Measurements from ENCODE around the gene UBE2F.
"Not testable (repeated sequence)": the region's sequence is repeated elsewhere in the genome, so short reads cannot be mapped to it uniquely, and the experiment has no call there.

Gene UBE2F

DNA sequence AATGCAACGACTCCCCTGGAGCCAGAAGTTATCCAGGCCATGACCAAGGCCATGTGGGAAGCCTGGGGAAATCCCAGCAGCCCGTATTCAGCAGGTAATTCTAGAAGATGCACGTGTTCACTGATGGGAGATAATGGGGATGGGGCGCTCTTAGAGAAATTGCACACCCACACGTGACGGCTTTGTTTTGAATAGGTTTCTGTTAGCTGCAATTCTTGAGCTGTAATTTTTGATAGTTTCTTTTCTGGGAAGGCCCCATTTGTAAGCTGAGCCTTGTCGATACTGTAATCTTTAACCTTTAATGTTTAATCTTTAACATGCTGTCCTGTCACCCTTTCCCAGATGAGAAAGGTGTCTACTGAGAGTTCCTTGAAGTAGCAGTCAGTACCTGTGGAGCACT, 97.6 kb downstream of the UBE2F start:
- ATAC-seq (ENCODE audit: low read depth): no peak
- DNase-seq (ENCODE audit: low spot score): no peak

GRCh38 chr2:238065071-238065846, 98.4 kb downstream of the UBE2F start:
- Histone ChIP-seq H3K36me3 (ENCODE audit: low read depth) (peaks cover 54% of the 10 kb centered on the region), H3K27me3 (ENCODE audit: insufficient read depth, poor library complexity, severe bottlenecking) (no peaks in the 10 kb centered on the region), H3K4me1 (ENCODE audit: insufficient read depth, poor library complexity, severe bottlenecking) (peaks cover 5% of the 10 kb centered on the region), H3K27ac (ENCODE audit: poor library complexity, severe bottlenecking) (no peak overlapping the region), H3K4me3 (ENCODE audit: severe bottlenecking) (no peak overlapping the region), H3K9me3 (ENCODE audit: severe bottlenecking) (no peaks in the 10 kb centered on the region)
- no peak for TF ChIP-seq CTCF (IDR thresholded peaks at IDR 0.05; ENCODE audit: poor library complexity, severe bottlenecking)
- no peak for DNase-seq (ENCODE audit: low spot score)
- ATAC-seq (ENCODE audit: low read depth): no peak

More for the DNA sequence above, 97.6 kb downstream of the UBE2F start:
- peaks cover 45% of the 10 kb centered on the region for H3K36me3 ChIP-seq (ENCODE audit: low read depth)
- H3K4me3 ChIP-seq (ENCODE audit: severe bottlenecking): no peak overlapping the region
- TF ChIP-seq CTCF (IDR thresholded peaks at IDR 0.05; ENCODE audit: poor library complexity, severe bottlenecking): no peak
- H3K27ac ChIP-seq (ENCODE audit: poor library complexity, severe bottlenecking): no peak overlapping the region
- H3K27me3 ChIP-seq (ENCODE audit: insufficient read depth, poor library complexity, severe bottlenecking): no peaks in the 10 kb centered on the region
- H3K9me3 ChIP-seq (ENCODE audit: severe bottlenecking): no peaks in the 10 kb centered on the region
- peaks cover 5% of the 10 kb centered on the region for H3K4me1 ChIP-seq (ENCODE audit: insufficient read depth, poor library complexity, severe bottlenecking)

DNA sequence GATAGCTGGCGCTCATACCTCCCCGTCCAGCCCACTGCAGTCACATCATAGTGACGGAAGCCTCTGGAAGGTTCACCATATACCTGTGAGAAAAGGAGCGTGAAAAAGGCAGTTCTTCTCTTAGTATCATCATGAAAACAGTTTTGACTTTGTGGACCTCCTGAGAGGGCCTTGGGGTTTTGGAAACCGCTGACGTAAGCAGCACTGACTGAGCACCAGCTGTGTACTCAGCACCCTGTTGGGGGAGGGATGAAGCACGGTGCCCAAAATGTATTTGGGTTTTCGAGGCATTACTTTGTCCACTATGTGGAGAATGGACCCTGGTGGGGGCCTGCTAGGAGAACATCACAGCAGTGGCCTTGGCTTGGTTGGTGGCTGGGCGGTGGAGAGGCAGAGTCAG, 99.4 kb downstream of the UBE2F start:
- Histone ChIP-seq H3K4me3 (ENCODE audit: severe bottlenecking) (no peak overlapping the region), H3K36me3 (ENCODE audit: low read depth) (peaks cover 61% of the 10 kb centered on the region), H3K27me3 (ENCODE audit: insufficient read depth, poor library complexity, severe bottlenecking) (no peaks in the 10 kb centered on the region), H3K4me1 (ENCODE audit: insufficient read depth, poor library complexity, severe bottlenecking) (peaks cover 5% of the 10 kb centered on the region), H3K9me3 (ENCODE audit: severe bottlenecking) (no peaks in the 10 kb centered on the region), H3K27ac (ENCODE audit: poor library complexity, severe bottlenecking) (no peak overlapping the region)
- no peak for DNase-seq (ENCODE audit: low spot score)
- TF ChIP-seq CTCF (IDR thresholded peaks at IDR 0.05; ENCODE audit: poor library complexity, severe bottlenecking): no peak
- ATAC-seq (ENCODE audit: low read depth): no peak

DNA sequence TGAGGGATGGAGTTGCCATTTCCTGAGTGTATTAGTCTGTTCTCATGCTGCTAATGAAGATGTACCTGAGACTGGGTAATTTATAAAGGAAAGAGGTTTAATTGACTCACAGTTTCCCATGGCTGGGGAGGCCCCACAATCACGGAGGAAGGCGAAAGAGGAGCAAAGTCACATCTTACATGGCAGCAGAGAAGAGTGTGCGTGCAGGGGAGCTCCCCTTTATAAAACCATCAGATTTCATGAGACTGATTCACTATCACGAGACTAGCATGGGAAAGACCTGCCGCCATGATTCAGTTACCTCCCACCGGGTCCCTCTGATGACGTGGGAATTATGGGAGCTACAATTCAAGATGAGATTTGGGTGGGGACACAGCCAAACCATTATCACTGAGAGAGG, 99.9 kb downstream of the UBE2F start:
- not testable (repeated sequence) for ATAC-seq (ENCODE audit: low read depth)

GRCh38 chr2:238067939-238068338, 101.1 kb downstream of the UBE2F start:
- H3K9me3 ChIP-seq (ENCODE audit: severe bottlenecking): no peaks in the 10 kb centered on the region
- TF ChIP-seq CTCF (IDR thresholded peaks at IDR 0.05; ENCODE audit: poor library complexity, severe bottlenecking): no peak
- H3K4me1 ChIP-seq (ENCODE audit: insufficient read depth, poor library complexity, severe bottlenecking): no peaks in the 10 kb centered on the region
- DNase-seq (ENCODE audit: low spot score) (no peak), ATAC-seq (ENCODE audit: low read depth) (no peak)
- H3K4me3 ChIP-seq (ENCODE audit: severe bottlenecking): no peak overlapping the region
- H3K27ac ChIP-seq (ENCODE audit: poor library complexity, severe bottlenecking): no peak overlapping the region
- H3K27me3 ChIP-seq (ENCODE audit: insufficient read depth, poor library complexity, severe bottlenecking): no peaks in the 10 kb centered on the region
- peaks cover 72% of the 10 kb centered on the region for H3K36me3 ChIP-seq (ENCODE audit: low read depth)

More for the DNA sequence above, 99.9 kb downstream of the UBE2F start:
- H3K27ac ChIP-seq (ENCODE audit: poor library complexity, severe bottlenecking); DNase-seq (ENCODE audit: low spot score); H3K4me1 ChIP-seq (ENCODE audit: insufficient read depth, poor library complexity, severe bottlenecking); H3K27me3 ChIP-seq (ENCODE audit: insufficient read depth, poor library complexity, severe bottlenecking); H3K9me3 ChIP-seq (ENCODE audit: severe bottlenecking); H3K4me3 ChIP-seq (ENCODE audit: severe bottlenecking): not testable (repeated sequence)
- peaks cover 62% of the 10 kb centered on the region for H3K36me3 ChIP-seq (ENCODE audit: low read depth)

Measured in RWPE2 (cell line).